BLaER1 (cell line): ENCODE measurements around the gene KCNG4.
"Not testable (repeated sequence)": the region's sequence is repeated elsewhere in the genome, so short reads cannot be mapped to it uniquely, and the experiment has no call there.

Source experiments
- H3K27ac ChIP-seq: shearing (Covaris generic); formaldehyde crosslinking; 2 replicates; pipeline ENCODE4 v1.8.1; 2022
- H3K27me3 ChIP-seq: shearing (Covaris generic); formaldehyde crosslinking; 2 replicates; pipeline ENCODE4 v1.8.1; 2022
- H3K36me3 ChIP-seq: shearing (Covaris generic); formaldehyde crosslinking; 2 replicates; pipeline ENCODE4 v1.8.1; 2022
- H3K4me1 ChIP-seq: shearing (Covaris generic); formaldehyde crosslinking; 2 replicates; pipeline ENCODE4 v1.8.1; 2022
- H3K4me2 ChIP-seq: shearing (Covaris generic); formaldehyde crosslinking; 2 replicates; pipeline ENCODE4 v1.8.1; 2022
- H3K4me3 ChIP-seq: shearing (Covaris generic); formaldehyde crosslinking; 2 replicates; pipeline ENCODE4 v1.8.1; 2022
- H3K9ac ChIP-seq: shearing (Covaris generic); formaldehyde crosslinking; 2 replicates; pipeline ENCODE4 v1.8.1; 2022
- H3K9me3 ChIP-seq: shearing (Covaris generic); formaldehyde crosslinking; 2 replicates; pipeline ENCODE4 v1.8.1; 2022
- H4K20me1 ChIP-seq: shearing (Covaris generic); formaldehyde crosslinking; 2 replicates; pipeline ENCODE4 v1.8.1; 2022
- Cebpa-rat ChIP-seq: shearing (Covaris generic); IDR thresholded peaks from 2 replicates; pipeline ENCODE4 v1.8.1; 2022

The KCNG4 gene

DNA sequence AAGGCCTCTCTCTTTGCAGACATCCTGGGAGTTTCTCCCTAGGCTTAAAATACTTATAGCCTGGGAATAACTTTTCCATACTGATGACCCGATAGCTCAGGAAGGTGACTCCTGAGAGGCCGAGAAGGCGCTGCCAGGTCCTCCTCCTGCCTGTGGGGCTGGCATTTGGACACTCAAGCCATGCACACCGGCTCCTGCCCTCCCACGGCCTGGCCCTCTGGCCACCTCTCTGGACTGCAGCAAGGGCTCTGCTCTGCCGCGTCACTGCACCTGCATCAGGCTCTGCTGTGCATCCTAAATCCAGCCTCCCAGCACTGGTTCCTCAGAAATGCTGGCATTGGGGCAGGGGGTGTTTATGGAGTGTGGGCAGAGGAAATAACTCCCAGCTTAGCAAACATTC is 14.2 kb downstream of the KCNG4 start:
- H3K9me3 ChIP-seq, result no peaks in the 10 kb centered on the region
- no peak for TF ChIP-seq Cebpa-rat
- H3K27ac ChIP-seq, result no peak overlapping the region
- no peak overlapping the region for H3K4me2 ChIP-seq
- no peaks in the 10 kb centered on the region for H4K20me1 ChIP-seq
- no peak overlapping the region for H3K4me3 ChIP-seq
- peaks cover 16% of the 10 kb centered on the region for H3K4me1 ChIP-seq
- no peaks in the 10 kb centered on the region for H3K36me3 ChIP-seq
- no peak overlapping the region for H3K9ac ChIP-seq
- H3K27me3 ChIP-seq, result no peaks in the 10 kb centered on the region

DNA sequence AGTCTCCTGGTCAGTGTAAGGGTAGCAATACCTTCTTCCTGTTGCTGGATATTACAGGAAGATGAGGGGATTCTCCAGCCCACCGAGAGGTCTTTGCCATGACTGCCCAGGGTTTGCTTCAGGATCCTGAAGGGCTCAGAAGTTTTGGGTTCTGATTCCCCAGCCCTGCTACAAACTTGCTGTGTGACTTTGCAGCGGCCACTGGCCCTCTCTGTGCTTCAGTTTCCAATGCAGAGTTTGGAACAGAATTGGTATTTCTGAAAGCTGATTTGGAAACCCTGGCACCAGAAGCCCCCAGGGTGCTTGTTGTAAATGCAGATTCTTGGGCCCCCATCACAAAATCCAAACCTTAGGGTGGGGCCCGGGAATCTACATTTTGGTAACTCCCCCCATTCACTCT is 14.7 kb downstream of the KCNG4 start:
- H3K4me1 ChIP-seq, result peaks cover 16% of the 10 kb centered on the region
- H3K36me3 ChIP-seq, result no peaks in the 10 kb centered on the region
- no peak overlapping the region for H3K27ac ChIP-seq
- no peaks in the 10 kb centered on the region for H3K9me3 ChIP-seq
- TF ChIP-seq Cebpa-rat, result no peak
- H4K20me1 ChIP-seq, result no peaks in the 10 kb centered on the region
- H3K4me3 ChIP-seq, result no peak overlapping the region
- no peak overlapping the region for H3K4me2 ChIP-seq
- no peaks in the 10 kb centered on the region for H3K27me3 ChIP-seq
- H3K9ac ChIP-seq, result no peak overlapping the region

- Histone ChIP-seq H3K9me3 (no peaks in the 10 kb centered on the region), H3K9ac (no peak overlapping the region), H3K4me1 (peaks cover 16% of the 10 kb centered on the region), H3K4me2 (no peak overlapping the region), H3K27ac (no peak overlapping the region), H4K20me1 (no peaks in the 10 kb centered on the region), H3K36me3 (no peaks in the 10 kb centered on the region), H3K27me3 (no peaks in the 10 kb centered on the region), H3K4me3 (no peak overlapping the region)
- no peak for TF ChIP-seq Cebpa-rat
Measured at GRCh38 chr16:84224554-84224953, 15.3 kb downstream of the KCNG4 start.

DNA sequence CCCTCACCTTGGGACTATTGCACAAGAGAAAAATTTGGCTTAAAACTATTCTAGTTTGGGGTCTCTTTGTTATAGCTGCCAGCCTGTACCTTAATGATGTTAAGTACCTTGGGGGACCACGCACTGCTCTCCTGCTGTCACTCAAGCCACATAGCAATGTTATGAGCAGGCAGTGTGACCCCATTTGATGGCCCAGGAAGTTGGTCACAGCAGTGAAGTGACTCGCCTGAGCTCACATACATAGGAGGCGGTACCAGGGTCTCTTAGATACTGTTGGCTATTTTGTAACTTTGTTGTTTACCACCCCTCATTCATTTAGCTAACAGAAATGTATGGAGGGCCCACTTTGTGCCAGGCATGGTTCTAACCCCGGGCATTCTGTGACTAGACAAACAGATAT is 16.4 kb downstream of the KCNG4 start:
- no peak overlapping the region for H3K9ac ChIP-seq
- H3K4me2 ChIP-seq, result no peak overlapping the region
- H3K36me3 ChIP-seq, result no peaks in the 10 kb centered on the region
- peaks cover 11% of the 10 kb centered on the region for H3K4me1 ChIP-seq
- H3K27ac ChIP-seq, result no peak overlapping the region
- no peaks in the 10 kb centered on the region for H3K27me3 ChIP-seq
- H3K4me3 ChIP-seq, result no peak overlapping the region
- H4K20me1 ChIP-seq, result no peaks in the 10 kb centered on the region
- H3K9me3 ChIP-seq, result no peaks in the 10 kb centered on the region
- no peak for TF ChIP-seq Cebpa-rat

DNA sequence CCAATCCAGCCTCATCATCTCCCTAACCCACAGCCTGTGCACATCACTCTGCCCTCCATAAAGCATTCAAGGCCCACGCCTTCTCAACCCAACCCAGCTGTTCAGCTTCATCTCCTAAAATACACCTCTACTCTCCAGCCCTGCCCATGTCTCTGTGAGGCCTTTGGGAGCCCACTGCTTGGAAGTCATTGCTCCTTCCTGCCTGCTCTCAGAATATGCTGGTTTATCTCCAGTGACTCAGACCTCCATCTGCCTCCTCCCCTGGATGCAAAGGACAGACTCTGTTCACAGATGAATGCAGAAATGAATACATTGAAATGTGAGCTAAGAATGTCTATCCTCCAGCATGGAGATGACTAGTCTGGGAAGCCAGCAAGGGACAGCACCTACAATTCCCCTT is 19.0 kb downstream of the KCNG4 start:
- no peak overlapping the region for H3K4me2 ChIP-seq
- no peak overlapping the region for H3K27ac ChIP-seq
- no peaks in the 10 kb centered on the region for H3K9me3 ChIP-seq
- H3K4me1 ChIP-seq, result no peaks in the 10 kb centered on the region
- H3K36me3 ChIP-seq, result no peaks in the 10 kb centered on the region
- H3K4me3 ChIP-seq, result no peak overlapping the region
- TF ChIP-seq Cebpa-rat, result no peak
- no peak overlapping the region for H3K9ac ChIP-seq
- no peaks in the 10 kb centered on the region for H3K27me3 ChIP-seq
- no peaks in the 10 kb centered on the region for H4K20me1 ChIP-seq

DNA sequence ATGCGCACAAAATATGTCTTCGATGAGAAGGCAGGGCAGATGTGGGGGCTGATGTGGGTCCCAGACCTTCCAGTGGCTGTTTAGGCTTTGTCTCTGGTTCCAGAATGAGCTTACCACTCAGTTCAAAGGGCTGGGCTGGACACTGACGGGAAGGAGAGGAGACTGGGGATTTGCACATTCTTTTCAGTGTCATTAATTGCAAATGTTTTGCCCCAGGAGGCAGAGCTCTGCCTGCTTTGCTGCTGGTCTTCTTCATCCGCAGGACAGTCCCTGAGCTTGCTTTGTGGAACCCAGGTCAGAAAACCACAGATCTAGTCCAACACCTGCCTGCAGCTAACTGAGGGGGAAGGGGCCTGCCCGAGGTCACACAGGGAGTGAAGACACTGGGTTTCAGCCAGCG is 20.9 kb downstream of the KCNG4 start:
- Histone ChIP-seq H3K36me3 (no peaks in the 10 kb centered on the region), H4K20me1 (no peaks in the 10 kb centered on the region), H3K27ac (no peak overlapping the region), H3K9me3 (no peaks in the 10 kb centered on the region), H3K4me2 (no peak overlapping the region), H3K4me3 (no peak overlapping the region), H3K27me3 (no peaks in the 10 kb centered on the region), H3K4me1 (peaks cover 12% of the 10 kb centered on the region), H3K9ac (no peak overlapping the region)
- no peak for TF ChIP-seq Cebpa-rat

- Histone ChIP-seq H3K27ac (no peak overlapping the region), H3K36me3 (no peaks in the 10 kb centered on the region), H4K20me1 (no peaks in the 10 kb centered on the region), H3K27me3 (no peaks in the 10 kb centered on the region), H3K9ac (no peak overlapping the region), H3K9me3 (no peaks in the 10 kb centered on the region), H3K4me3 (no peak overlapping the region), H3K4me2 (no peak overlapping the region), H3K4me1 (peaks cover 12% of the 10 kb centered on the region)
- TF ChIP-seq Cebpa-rat, result no peak
Measured at GRCh38 chr16:84218176-84218823, 21.5 kb downstream of the KCNG4 start.

- H3K9ac ChIP-seq, H3K27ac ChIP-seq, H4K20me1 ChIP-seq, H3K9me3 ChIP-seq, H3K4me2 ChIP-seq, H3K27me3 ChIP-seq, H3K36me3 ChIP-seq, H3K4me3 ChIP-seq: not testable (repeated sequence)
- peaks cover 12% of the 10 kb centered on the region for H3K4me1 ChIP-seq
Measured at GRCh38 chr16:84216144-84216543, 23.7 kb downstream of the KCNG4 start.

DNA sequence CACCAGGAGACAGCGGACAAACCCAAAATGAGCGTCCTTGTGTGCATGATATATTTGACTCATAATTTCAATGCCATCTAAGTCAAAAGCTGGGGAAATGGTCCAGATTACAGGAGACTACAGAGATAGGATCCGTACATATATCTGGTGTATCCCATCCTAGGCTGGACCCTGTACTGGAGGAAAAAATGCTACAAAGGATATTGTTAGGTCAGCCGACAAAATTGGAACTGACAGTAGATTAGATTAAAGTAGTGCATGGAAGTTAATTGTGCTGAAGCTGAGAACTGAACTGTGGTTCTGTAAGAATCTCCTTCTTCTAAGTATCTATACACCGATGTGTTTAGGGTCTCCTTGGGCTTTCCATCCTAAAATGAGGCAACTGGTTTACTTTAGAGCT is 24.3 kb downstream of the KCNG4 start:
- H3K9ac ChIP-seq, result no peak overlapping the region
- no peaks in the 10 kb centered on the region for H4K20me1 ChIP-seq
- H3K4me3 ChIP-seq, result no peak overlapping the region
- no peak for TF ChIP-seq Cebpa-rat
- H3K27ac ChIP-seq, result no peak overlapping the region
- peaks cover 4% of the 10 kb centered on the region; the same call in 1 of the 2 replicates for H3K9me3 ChIP-seq
- no peak overlapping the region for H3K4me2 ChIP-seq
- H3K4me1 ChIP-seq, result peaks cover 12% of the 10 kb centered on the region
- no peaks in the 10 kb centered on the region for H3K36me3 ChIP-seq
- H3K27me3 ChIP-seq, result no peaks in the 10 kb centered on the region

DNA sequence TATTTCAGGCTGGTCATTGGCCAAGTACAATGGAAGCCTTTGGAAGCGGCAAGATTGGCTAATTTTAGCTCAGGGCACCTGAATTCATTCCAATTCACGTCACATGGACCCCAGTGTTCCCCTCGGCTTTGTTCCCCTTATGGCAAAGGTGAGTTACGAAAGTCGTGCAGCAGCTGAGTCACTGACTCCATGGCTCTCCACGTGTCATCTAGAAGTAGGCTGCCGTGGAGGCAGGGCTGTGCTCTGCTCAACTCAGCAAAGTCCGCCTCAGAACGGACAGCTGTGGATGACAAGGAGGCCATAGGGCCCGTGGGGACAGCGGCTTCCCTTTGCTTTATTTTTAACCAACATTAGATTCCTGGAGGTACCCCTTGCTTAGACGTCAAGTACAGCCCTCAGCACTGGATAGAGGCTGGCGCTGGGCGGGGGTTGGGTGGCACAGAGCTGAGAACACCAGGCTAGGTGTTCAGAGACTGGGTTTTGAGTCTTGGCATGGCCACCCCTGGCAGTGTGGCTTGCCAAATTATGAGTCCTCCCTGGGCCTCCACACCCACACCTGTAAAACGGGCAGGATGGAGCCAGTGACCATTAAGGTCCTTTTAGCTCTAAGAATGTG is 25.3 kb downstream of the KCNG4 start:
- no peak for TF ChIP-seq Cebpa-rat
- Histone ChIP-seq H3K27me3 (no peaks in the 10 kb centered on the region), H3K9me3 (peaks cover 14% of the 10 kb centered on the region), H3K4me1 (peaks cover 12% of the 10 kb centered on the region), H3K27ac (no peak overlapping the region), H3K4me2 (peak overlapping the region; percentile 62), H4K20me1 (no peaks in the 10 kb centered on the region), H3K36me3 (no peaks in the 10 kb centered on the region), H3K4me3 (no peak overlapping the region), H3K9ac (no peak overlapping the region)

- H3K27me3 ChIP-seq, result no peaks in the 10 kb centered on the region
- H4K20me1 ChIP-seq, result no peaks in the 10 kb centered on the region
- no peak for TF ChIP-seq Cebpa-rat
- H3K9ac ChIP-seq, result no peak overlapping the region
- H3K4me2 ChIP-seq, result no peak overlapping the region
- H3K4me3 ChIP-seq, result no peak overlapping the region
- H3K36me3 ChIP-seq, result no peaks in the 10 kb centered on the region
- H3K9me3 ChIP-seq, result peaks cover 28% of the 10 kb centered on the region
- no peak overlapping the region for H3K27ac ChIP-seq
- H3K4me1 ChIP-seq, result peaks cover 24% of the 10 kb centered on the region
Measured at GRCh38 chr16:84212631-84213030, 27.2 kb downstream of the KCNG4 start.
